Jurkat, Clone E6-1 (cell line): ENCODE results near the gene DGCR2.
"Not testable (repeated sequence)": the region's sequence is repeated elsewhere in the genome, so short reads cannot be mapped to it uniquely, and the experiment has no call there.

Source experiments
- DNase-seq: peaks from one replicate; pipeline ENCODE4 v3.0.0-alpha.2; 2011; ENCODE audit warnings: low read depth, low spot score
- H3K4me3 ChIP-seq: 2 replicates; pipeline ENCODE4 v1.5.1; 2011; ENCODE audit warnings: mild to moderate bottlenecking, low read length, control low read depth, moderate library complexity

DGCR2 gene

DNA sequence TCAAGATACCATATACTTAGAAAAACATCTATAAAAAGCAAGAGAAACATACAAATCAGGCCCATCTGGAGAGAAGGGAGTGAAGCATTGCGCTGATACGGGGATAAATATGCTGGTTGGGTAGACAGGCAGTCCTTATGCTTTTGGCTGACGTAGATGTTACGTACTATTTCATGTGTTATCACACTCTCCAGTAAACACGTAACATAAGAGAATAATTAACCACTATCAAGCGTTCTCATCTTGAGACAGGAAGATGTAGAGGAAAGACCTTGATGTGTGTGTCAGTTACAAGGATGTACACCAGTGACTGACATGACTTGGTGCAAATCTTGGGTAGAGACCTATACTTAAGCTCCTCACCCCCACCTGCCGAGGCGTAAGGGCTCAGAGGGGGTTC is 99.5 kb downstream of the DGCR2 start:
- H3K4me3 ChIP-seq = no peak overlapping the region
- peak; percentile 78 for DNase-seq

DNA sequence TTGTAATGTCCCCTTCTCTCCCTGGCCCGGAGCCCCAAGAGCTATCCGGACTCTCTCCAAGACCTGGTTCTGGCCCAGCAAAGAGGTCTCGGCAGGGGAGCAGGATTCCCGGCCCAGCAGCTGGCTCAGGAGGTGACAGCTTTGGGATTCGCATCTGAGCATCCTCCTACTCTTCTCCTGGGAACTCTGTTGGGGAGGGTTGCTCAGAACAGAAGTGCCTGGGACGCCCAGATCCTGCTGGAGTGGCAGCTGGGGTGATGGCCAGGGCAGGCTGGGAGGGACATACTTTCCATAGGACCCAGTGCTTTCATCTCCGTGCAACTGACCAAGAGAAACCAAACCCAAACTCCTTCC is 102.6 kb downstream of the DGCR2 start:
- H3K4me3 ChIP-seq = no peak overlapping the region
- DNase-seq = no peak

DNA sequence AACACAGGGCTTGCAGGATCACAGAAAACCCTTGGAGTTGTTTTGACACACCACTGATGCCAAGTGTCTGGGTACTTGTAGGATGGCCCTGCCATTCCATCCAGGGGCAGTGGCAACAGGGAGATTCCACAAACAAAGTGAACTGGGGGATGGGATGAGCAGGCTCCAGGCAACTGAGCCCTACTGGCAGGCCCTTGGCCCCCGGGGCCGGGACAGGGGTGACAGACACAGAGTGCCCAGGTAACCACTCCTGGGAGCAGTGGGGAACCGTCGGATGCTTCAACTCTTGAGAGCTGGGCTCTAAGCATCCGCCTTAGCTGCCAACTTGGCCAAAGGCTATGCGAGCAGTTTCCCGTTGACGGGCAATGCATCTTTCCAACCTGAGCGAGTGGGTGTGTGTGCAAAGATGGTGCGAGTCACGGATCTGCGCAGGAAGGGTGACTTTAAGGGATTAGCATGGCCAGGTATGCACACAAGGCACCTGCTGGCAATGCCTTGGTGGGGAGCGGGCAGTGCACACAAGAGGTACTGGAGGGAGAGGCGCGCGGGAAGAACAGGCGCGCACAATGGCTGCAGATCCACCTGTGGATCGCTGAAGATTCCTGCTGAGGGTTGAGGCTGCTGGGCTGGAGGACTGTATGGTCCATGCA is 103.1 kb downstream of the DGCR2 start:
- DNase-seq = no peak
- H3K4me3 ChIP-seq = no peak overlapping the region

DNA sequence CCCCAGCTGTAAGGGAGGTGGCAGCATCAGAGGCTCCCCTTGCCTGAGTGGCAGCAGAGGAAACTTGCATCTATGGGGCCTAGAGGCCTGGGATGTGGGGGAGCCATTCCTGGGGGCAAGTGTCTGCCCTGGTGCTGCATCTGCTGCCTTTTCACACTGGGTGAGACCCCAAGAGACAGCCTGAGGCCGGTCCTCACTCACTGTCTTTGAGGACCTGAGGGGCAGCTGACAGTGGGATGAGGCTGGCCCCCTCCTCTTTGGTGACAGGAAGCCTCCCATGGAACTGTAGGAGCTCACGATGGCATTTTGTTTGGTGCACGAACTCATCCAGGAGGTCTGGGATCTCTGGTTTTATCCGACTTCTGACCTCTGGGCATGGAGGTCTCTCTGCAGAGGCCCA is 104.0 kb downstream of the DGCR2 start:
- no peak overlapping the region for H3K4me3 ChIP-seq
- DNase-seq = no peak

DNA sequence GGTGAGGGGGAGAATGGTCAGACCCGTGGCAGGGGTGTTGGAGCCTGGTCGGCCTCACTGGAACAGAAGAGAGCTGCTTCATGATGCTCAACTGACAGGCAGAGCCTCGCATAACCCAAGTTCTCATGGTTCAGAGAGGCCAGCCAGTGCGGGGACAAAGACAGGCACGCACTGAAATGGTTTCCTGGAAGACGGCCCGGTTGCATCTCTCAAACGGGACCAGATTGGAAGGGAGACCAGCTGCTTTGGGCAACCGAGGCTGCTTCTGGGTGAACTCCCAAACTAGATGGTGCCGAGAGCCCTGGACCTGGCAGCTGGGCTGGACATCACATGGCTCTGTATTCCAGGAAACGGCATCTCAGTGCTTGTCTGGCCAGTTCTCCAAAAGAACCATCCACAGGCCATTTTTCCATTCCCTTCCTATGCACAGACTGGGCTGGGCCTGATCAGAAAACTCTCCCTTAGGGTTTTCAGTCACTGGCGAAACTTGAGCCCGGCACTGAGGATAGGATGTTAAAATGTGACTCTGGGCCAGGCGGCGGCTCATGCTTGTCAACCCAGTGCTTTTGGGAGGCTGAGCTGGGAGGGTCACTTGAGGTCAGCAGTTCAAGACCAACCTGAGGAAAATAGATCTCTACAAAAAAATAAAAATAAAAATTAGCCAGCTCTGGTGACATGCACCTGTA is 106.0 kb downstream of the DGCR2 start:
- no peak overlapping the region for H3K4me3 ChIP-seq
- no peak for DNase-seq

DNA sequence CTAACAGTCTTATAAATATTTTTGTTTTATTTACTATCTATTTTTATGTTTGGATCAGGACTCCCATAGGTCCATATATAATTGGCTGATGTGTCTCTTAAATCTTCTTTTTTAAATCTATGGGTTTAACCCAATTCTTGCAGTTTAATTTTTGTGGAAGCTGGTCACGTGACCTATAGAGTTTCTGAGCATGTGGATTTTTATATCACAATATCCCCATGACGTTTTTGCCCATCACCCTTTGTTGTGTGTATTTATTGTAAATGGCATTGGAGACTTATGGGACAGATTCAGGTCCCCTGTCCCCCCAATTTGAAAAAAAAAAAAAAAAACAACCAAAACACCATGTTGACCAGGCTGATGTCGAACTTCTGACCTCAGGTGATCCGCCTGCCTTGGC is 107.3 kb downstream of the DGCR2 start:
- DNase-seq = no peak
- no peak overlapping the region for H3K4me3 ChIP-seq

DNA sequence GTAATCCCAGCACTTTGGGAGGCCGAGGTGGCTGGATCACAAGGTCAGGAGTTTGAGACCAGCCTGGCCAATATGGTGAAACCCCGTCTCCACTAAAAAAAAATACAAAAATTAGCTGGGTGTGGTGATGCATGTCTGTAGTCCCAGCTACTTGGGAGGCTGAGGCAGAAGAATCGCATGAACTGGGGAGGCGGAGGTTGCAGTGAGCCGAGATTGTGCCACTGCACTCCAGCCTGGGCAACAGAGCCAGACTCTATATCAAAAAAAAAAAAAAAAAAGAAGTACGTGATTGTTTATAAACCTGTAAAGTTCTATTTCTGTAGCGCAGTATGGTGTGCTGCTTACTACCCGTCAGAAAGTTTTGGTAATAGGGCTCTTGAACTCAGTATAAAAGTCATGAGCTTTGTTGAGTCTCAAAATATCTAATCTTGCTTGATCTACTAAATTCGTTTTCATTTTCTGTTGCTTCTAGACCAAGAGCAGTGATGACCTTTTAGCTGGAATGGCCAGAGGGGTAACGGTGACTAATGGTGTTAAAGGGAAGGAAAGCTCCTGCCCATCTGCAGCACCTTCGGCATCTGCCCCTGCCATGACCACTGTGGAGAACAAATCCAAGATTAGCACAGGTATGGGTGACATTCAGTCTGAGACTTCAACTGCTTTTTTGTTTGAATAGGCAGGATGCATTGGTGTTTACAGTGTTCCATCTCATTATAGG is 108.2 kb downstream of the DGCR2 start:
- H3K4me3 ChIP-seq, DNase-seq: not testable (repeated sequence)

DNA sequence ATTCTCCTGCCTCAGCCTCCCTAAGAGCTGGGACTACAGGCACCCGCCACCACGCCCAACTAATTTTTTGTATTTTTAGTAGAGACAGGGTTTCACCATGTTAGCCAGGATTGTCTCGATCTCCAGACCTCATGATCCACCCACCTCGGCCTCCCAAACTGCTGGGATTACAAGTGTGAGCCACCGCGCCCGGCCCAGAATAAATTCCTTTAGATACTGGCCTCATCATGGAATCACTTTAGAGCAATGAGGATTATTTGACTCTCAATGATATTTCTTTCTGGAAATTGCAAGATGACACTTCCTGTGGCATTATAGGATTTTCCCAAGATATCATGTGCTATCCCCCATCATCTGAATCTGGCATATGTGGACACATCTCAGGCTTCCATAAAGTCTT is 108.8 kb downstream of the DGCR2 start:
- H3K4me3 ChIP-seq, DNase-seq: not testable (repeated sequence)

DNA sequence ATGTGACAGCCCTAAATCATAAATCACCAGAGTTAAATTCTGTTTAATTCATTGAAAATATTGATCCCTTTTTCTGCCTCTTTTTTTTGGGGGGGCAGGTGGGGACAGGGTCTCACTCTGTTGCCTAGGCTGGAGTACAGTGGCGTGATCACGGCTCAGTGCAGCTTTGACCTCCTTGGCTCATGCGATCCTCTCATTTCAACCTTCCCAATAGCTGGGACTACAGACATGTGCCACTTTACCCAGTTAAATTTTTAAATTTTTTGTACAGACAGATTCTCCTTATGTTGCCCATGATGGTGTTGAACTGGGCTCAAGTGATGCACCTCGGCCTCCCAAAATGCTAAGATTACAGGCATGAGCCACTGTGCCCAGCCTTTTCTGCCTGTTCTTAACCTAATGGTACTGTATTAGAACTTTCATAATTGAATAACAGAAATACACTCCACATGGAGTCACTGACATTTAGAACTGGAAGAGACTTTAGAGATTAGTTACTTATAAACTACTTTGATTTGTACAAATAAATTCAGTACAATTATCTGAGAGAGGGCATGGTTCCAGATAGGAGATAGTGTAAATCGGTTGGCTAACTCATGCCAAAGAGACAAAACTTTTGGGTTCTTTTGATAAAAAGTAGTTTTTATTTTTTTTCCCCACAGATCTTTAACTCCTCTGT is 109.8 kb downstream of the DGCR2 start:
- H3K4me3 ChIP-seq = no peak overlapping the region
- no peak for DNase-seq

DNA sequence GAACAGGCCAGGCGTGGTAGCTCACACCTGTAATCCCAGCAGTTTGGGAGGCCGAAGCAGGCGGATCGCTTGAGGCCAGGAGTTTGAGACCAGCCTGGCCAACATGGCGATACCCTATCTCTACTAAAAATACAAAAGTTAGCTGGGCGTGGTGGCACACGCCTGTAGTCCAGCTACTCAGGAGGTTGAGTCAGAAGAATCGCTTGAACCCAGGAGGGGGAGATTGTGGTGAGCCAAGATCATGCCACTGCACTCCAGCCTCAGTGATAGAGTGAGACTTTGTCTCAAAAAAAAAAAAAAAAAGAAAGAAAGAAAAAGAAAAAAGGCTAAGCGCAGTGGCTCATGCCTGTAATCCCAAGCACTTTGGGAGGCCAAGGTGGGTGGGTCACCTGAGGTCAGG is 110.6 kb downstream of the DGCR2 start:
- not testable (repeated sequence) for DNase-seq, H3K4me3 ChIP-seq

DNA sequence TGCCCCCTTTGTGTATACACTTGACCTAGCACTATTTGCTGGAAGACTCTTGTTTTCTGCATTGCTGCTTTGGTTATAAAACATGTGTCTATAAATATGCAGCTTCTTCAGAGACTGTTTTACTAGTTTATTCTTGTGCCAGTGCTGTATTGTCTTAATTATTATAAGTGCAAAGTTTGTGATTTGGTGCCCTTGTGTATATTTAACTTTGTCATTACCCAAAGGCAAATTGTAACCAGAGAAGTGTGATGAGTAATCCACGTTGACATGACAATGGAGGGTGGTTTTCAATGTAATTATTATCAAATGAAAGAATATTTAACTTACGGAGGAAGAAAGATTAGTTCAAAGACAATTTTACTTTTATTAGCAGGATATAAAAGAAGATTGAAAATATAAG is 111.1 kb downstream of the DGCR2 start:
- DNase-seq = no peak
- H3K4me3 ChIP-seq = no peak overlapping the region

DNA sequence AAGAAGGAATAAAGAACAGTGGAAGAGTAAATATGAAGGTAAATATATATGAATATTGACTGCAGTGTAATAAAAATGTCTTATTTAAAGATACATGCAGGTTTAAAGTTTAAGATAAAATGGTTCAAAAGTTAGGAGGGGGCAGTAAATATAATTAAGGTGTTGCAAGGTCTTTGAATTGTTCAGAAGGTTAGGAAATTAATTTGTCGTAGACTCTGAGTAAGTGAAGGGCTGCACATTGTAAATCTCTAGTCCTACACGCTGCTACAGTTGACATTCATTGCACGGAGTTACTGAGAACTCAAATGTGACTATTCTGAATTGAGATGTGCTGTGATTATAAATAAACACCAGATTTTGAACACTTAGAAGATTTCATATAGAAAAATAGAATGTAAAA is 116.3 kb downstream of the DGCR2 start:
- H3K4me3 ChIP-seq = no peak overlapping the region
- no peak for DNase-seq

DNA sequence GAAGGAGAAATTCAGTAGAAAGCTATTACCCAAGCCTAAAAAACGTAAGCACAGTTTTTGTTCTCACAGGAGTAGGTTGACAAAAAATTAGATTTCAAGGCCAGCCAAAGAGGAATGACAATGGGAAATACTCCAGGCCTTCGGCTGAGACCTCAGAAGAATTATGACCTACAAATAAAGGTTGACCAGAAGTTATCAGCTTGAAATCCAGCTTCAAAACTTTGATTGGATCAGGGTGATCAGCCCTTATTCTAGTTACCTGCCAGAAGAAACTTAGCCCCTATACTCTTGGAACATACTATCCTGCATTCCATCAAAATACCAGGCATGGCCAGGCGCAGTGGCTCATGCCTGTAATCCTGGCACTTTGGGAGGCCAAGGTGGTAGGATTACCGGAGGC is 117.7 kb downstream of the DGCR2 start:
- DNase-seq = no peak
- no peak overlapping the region for H3K4me3 ChIP-seq

DNA sequence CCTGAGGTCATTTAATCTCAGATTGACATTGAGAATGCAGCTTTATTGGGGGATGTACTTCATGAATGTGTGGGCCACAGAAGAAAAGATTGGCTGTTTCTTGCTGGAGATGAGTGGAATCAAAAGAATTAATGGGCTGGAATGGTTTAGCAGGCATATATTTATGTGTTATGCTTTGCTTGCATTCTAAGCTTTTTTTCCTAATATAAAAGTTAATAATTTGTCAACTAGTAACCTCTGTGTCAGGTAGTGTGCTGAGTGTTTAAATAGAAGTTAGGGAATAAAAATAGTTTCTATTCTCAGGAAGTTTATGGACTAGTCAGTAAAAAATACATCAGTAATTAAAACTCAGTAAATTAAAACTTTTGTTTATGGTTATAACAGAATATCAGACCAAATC is 118.7 kb downstream of the DGCR2 start:
- no peak for DNase-seq
- no peak overlapping the region for H3K4me3 ChIP-seq

DNA sequence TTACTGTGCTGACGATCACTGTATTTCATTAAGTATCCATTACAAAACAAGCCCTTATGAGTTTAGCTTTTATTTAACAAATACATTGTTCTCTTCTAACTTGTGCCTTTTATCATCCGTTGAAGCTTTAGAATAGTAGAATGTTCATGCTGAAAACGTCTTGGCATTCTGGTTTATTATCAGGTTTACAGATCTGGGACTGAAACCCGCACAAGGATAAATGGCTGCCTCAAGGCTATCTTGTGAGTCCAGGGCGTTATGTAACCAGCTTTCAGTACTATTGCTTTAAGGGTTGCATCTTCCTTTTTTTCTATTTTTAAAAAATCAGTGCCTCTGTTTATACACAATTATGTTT is 119.6 kb downstream of the DGCR2 start:
- H3K4me3 ChIP-seq = no peak overlapping the region
- no peak for DNase-seq

DNA sequence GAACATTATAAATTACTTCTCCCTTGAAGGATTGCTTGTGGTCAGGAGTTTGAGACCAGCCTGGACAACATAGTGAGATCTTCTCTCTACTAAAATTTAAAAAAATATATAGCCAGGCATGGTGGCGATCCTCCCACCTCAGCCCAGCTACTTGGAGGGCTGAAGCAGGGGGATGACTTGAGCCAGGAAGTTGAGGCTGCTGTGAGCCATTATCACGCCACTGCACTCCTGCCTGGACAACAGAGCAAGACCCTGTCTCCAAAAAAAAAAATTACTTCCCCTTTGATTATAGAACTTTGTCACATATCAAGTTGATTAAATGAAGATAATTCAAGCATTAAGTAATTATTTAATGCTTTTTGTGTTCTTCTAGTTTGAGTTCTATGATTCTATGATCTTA is 121.0 kb downstream of the DGCR2 start:
- no peak overlapping the region for H3K4me3 ChIP-seq
- no peak for DNase-seq

DNA sequence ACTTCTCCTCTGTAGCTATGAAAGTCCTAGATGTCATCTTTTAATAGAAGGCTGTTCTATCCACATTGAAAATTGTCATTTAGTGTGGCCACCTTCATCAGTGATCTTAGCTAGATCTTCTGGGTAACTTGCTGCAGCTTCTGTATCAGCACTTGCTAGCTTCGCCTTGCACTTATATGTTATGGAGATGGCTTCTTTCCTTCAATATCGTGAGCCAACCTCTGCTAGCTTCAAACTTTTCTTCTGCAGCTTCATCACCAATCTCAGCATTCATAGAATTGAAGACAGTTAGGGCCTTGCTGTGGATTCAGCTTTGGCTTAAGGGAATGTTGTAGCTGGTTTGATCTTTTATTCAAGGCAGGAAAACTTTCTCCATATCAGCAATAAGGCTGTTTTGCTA is 122.1 kb downstream of the DGCR2 start:
- not testable (repeated sequence) for DNase-seq

DNA sequence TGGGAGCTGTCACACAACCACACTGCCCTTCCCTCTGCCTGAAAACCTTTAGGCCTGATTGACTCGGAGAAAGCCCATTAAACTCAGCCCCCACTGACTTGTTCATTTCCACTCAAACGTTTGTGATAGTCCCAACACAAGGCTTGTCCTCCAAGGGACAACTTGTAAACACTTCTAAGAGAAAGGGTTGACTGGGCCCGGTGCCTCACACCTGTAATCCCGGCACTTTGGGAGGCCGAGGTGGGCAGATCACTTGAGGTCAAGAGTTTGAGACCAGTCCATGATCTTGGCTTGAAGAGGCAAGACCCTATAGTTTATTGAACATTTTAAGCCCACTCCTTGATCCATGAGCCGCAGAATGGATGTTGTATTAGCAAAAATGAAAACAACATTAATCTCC is 122.8 kb downstream of the DGCR2 start:
- DNase-seq = no peak
- no peak overlapping the region for H3K4me3 ChIP-seq

More for the DNA sequence above, 122.1 kb downstream of the DGCR2 start:
- not testable (repeated sequence) for H3K4me3 ChIP-seq

DNA sequence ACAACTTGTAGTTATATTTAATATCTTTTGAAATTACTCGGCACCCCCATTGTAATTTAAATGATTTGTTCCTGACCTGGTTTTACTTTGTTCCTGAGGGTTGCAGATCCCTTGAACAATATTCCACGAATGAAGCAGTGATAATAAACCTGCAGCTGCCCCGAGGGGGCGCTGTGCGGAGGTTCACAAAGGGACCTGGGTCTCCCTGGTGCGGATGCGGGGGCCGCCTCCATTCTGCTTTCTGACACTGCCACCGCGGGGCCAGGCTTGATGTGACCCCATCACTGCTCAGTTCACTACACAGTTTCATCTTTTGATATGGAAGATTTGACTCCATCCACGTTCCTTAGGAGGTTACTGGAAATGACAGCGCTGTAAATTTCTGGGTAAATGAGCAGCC is 123.2 kb downstream of the DGCR2 start:
- no peak overlapping the region for H3K4me3 ChIP-seq
- DNase-seq = no peak

DNA sequence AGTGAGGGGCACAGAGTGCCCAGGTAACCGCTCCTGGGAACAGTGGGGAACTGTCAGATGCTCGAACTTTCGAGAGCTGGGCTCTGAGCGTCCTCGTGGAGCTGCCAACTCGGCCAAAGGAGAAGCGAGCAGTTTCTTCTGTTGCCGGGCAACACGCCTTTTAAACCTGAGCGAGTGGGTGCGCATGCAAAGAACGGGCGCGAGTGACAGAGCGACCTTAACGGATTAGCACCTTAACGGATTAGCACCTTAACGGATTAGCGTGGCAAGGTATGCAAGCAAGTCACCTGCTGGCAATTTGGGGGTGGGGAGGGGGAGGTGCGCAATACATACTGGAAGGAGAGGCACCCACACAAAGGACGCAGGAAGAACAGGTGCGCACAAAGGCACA is 124.3 kb downstream of the DGCR2 start:
- no peak overlapping the region for H3K4me3 ChIP-seq
- DNase-seq = no peak
